OCI-LY7 (cell line): ENCODE measurements around the gene PTDSS2.

Experiments used
- EZH2phosphoT487 ChIP-seq: fragments of 200-600 bp; sonication (generic); IDR thresholded peaks from 2 replicates; pipeline ENCODE4 v1.6.1; 2018; ENCODE audit warnings: low read depth, borderline replicate concordance, mild to moderate bottlenecking, mixed run types, antibody characterized with exemption, low read length, moderate library complexity, mixed read lengths
- TF ChIP-seq, protein P1 (sequence below): fragments of 200-600 bp; sonication (generic); conservative IDR thresholded peaks from 2 replicates; pipeline ENCODE4 v1.5.1; 2014; ENCODE audit warnings: mild to moderate bottlenecking, antibody characterized with exemption, low read length, moderate library complexity, mixed read lengths

DNA sequence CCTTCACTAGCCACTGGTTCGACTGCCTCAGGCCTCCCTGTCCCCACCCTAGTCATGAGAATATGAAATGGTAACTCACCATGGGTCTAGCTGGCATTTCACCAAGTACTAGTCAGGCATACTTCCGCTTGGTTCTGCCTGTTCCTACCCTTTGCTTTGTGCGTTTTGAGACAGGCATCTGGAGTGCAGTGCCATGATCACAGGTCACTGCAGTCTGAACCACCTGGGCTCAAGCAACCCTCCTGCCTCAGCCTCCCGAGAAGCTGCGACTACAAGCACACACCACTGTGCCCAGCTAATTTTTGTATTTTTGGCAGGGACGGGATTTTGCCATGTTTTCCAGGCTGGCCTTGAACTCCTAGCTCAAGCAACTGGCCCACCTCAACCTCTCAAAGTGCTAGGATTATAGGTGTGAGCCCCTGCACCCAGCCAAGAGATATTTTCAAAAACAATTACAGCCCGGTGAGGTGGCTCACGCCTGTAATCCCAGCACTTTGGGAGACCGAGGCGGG is 71.2 kb downstream of the PTDSS2 start:
- TF ChIP-seq, protein P1, sequence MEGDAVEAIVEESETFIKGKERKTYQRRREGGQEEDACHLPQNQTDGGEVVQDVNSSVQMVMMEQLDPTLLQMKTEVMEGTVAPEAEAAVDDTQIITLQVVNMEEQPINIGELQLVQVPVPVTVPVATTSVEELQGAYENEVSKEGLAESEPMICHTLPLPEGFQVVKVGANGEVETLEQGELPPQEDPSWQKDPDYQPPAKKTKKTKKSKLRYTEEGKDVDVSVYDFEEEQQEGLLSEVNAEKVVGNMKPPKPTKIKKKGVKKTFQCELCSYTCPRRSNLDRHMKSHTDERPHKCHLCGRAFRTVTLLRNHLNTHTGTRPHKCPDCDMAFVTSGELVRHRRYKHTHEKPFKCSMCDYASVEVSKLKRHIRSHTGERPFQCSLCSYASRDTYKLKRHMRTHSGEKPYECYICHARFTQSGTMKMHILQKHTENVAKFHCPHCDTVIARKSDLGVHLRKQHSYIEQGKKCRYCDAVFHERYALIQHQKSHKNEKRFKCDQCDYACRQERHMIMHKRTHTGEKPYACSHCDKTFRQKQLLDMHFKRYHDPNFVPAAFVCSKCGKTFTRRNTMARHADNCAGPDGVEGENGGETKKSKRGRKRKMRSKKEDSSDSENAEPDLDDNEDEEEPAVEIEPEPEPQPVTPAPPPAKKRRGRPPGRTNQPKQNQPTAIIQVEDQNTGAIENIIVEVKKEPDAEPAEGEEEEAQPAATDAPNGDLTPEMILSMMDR = no peak
- no peak for TF ChIP-seq EZH2phosphoT487
